ENCODE data around the gene CSRP1. TPM values are rescaled to one million over a fixed set of nuclear protein-coding genes. Genes with fewer than 3 reads are reported as not detected.
A peak's percentile ranks its signal among the peaks of the same experiment; 100 is the strongest.

Gene CSRP1
- total RNA-seq, 1 donor from 2014 or later = 948 TPM

DNA sequence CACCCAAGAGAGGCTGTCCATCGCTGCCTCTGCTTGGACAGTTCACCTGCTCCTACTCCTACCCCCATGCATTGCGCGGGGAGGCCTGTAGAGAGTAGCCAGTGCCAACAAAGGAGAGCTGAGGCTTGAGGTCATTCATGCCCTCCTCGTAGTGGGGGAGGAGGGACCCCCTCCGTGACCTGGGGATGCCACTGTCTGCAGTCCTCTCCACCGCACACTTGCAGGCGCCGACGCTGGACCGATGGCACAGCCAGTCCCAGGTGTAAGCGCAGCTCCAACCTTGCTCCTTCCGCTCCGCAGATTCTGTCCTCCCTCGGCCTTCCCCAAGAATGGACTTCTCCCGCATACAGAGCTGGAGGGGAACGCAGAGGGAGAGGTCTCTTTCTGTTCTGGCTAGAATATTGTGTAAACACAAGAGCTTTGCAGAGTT is 37.3 kb downstream of the CSRP1 start:
- peak overlapping the region; percentile 90 to 91 for H3K4me3 ChIP-seq
- peaks cover 0 to 20% of the 10 kb centered on the region in 2 donors for H3K4me1 ChIP-seq
- peak overlapping the region; percentile 95 to 97 for H3K27ac ChIP-seq
- H3K27me3 ChIP-seq = no peaks in the 10 kb centered on the region
- H3K36me3 ChIP-seq = peaks cover 13 to 14% of the 10 kb centered on the region in 2 donors
- TF ChIP-seq, protein P1, sequence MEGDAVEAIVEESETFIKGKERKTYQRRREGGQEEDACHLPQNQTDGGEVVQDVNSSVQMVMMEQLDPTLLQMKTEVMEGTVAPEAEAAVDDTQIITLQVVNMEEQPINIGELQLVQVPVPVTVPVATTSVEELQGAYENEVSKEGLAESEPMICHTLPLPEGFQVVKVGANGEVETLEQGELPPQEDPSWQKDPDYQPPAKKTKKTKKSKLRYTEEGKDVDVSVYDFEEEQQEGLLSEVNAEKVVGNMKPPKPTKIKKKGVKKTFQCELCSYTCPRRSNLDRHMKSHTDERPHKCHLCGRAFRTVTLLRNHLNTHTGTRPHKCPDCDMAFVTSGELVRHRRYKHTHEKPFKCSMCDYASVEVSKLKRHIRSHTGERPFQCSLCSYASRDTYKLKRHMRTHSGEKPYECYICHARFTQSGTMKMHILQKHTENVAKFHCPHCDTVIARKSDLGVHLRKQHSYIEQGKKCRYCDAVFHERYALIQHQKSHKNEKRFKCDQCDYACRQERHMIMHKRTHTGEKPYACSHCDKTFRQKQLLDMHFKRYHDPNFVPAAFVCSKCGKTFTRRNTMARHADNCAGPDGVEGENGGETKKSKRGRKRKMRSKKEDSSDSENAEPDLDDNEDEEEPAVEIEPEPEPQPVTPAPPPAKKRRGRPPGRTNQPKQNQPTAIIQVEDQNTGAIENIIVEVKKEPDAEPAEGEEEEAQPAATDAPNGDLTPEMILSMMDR (IDR thresholded peaks at IDR 0.05) = no peak
- DNase-seq (ENCODE audit: low spot score in 2 of 2) = no peak
- H3K9me3 ChIP-seq = no peaks in the 10 kb centered on the region
- intact Hi-C loops (cut with DNase I) = no loop called here

DNA sequence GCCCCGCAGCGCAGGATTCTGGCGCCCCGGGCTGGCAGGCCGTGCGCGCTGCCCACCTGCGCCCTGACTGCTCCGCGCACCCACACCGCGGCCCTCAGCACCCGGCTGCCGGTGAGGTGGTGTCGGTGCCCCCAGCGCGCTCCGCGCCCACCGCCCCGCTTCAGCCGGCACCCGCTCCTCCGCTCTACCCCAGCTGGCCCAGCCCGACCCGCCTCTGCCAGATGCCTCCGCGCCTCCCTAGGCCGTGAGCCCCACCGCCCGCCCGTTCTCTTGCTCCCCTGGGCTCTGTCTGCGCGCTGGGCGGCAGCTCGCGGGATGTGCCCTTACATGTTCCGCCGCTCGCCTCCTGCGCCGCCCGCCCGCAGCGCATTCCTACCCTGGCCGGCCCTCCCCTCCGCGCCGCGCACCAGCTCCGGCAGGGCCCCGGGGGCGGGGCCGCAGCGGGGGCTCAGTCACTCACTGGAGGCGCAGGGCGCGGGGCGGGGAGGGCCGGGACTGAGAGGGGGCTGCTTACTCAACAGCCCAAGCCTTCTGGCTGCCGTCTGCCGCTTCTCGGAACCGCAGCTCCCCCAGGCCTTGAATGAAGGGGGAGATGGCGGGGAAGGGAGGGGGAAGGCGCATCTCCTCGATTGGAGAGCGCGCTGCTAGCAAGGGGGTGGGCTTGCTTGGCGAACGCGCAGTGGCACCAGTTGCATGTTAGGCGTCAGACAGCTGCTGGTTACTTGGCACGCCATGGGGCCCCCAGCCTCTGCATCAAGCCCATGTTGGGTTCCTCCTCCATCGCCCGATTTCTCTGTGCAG is 37.9 kb downstream of the CSRP1 start, which contains the start of gene PHLDA3:
TSS of gene PHLDA3 (minus strand) at position 345 of the 801 bp plus-strand sequence. CDS start 402 bp downstream, outside the sequence.
- H3K27me3 ChIP-seq = no peaks in the 10 kb centered on the region
- DNase-seq (ENCODE audit: low spot score in 2 of 2) = peak; percentile 80 to 97
- peaks cover 16 to 20% of the 10 kb centered on the region in 2 donors for H3K36me3 ChIP-seq
- H3K4me3 ChIP-seq = peak within 1 kb of the TSS; percentile 90 to 91
- peak within 1 kb of the TSS; percentile 95 to 97 for H3K27ac ChIP-seq
- no peaks in the 10 kb centered on the region for H3K9me3 ChIP-seq
- H3K4me1 ChIP-seq = peaks cover 0 to 20% of the 10 kb centered on the region in 2 donors
- intact Hi-C loops (cut with DNase I) = no loop called here
- TF ChIP-seq, protein P1 (IDR thresholded peaks at IDR 0.05) = no peak

DNA sequence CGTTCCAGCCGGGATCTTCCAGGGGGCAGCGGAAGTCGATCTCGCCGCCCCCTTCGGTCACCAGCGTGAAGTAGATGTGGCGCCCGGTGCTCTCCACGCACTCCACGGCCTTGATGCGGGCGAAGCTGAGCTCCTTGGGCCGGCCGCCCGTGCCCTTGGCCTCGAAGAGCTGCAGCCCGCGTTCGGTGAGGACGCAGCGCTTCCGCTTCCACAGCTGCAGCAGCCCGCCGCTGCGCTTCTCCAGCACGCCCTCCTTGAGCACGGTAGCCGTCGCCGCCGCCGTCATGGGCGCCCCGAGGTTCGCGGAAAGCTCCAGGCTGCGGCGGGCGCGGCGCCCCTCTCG is 38.5 kb downstream of the CSRP1 start:
- intact Hi-C loops (cut with DNase I) = no loop called here
- peak overlapping the region; percentile 95 to 97 for H3K27ac ChIP-seq
- TF ChIP-seq, protein P1 (IDR thresholded peaks at IDR 0.05) = no peak
- no peak for DNase-seq (ENCODE audit: low spot score in 2 of 2)
- no peaks in the 10 kb centered on the region for H3K27me3 ChIP-seq
- peaks cover 16 to 22% of the 10 kb centered on the region in 2 donors for H3K36me3 ChIP-seq
- H3K9me3 ChIP-seq = no peaks in the 10 kb centered on the region
- H3K4me1 ChIP-seq = peaks cover 0 to 21% of the 10 kb centered on the region in 2 donors
- H3K4me3 ChIP-seq = peak overlapping the region; percentile 90 to 91

DNA sequence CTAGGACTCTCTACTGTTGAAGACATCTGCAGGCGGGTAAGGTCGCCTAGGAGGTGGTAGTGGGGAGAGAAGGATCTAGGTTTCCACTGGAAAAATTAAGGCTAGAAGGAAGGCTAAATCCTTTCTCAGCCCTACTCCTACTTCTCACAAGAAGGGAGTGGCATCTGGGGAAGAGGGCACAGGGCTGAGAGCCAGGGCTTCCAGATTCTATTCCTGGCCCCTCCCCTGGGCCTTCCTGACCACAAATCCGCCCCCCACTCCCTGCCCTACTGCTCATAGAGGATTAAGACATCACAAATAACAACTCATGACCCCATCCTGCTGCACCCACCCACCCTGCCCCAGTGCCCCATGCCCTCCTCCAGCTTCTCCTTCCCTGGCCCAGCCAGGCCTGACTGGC is 40.4 kb downstream of the CSRP1 start:
- no peaks in the 10 kb centered on the region for H3K9me3 ChIP-seq
- peaks cover 14 to 41% of the 10 kb centered on the region in 2 donors for H3K4me1 ChIP-seq
- H3K4me3 ChIP-seq = peak overlapping the region; percentile 90 to 91
- no peak for DNase-seq (ENCODE audit: low spot score in 2 of 2)
- no peaks in the 10 kb centered on the region for H3K27me3 ChIP-seq
- TF ChIP-seq, protein P1 (IDR thresholded peaks at IDR 0.05) = no peak
- H3K27ac ChIP-seq = peak overlapping the region; percentile 95 to 97
- peaks cover 16 to 22% of the 10 kb centered on the region in 2 donors for H3K36me3 ChIP-seq
- intact Hi-C loops (cut with DNase I) = no loop called here

DNA sequence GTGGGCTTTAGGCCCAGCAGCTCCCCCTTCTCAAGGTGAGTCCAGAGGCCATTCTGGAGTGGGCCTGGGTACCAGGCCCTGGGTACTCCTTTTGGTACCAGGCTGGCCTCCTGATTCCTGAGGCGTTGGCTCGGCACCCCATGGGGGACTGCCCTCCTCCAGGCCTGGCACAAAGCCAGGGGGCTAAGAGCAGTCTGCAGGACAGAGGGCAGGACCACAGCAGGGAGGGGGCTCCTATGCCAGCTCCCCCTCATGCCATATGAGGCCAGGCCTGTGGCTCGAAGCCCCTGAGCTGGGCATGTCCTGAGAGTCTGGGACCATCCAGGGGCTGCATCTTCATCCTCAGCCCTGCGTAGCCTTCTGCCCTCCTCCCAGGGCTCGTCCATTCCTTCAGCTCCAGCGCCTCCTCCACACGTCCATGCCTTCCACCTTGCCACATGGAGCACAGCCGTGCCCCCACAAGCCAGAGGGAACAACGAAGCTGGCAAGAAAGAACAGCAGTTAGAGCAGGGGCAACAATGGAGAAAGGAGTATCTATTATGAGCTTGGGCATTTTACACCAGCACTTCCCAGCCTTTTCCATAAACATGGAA is 41.1 kb downstream of the CSRP1 start:
- H3K4me3 ChIP-seq = peak overlapping the region; percentile 90 to 91
- peaks cover 16 to 22% of the 10 kb centered on the region in 2 donors for H3K36me3 ChIP-seq
- H3K4me1 ChIP-seq = peaks cover 18 to 44% of the 10 kb centered on the region in 2 donors
- H3K9me3 ChIP-seq = no peaks in the 10 kb centered on the region
- TF ChIP-seq, protein P1 (IDR thresholded peaks at IDR 0.05) = no peak
- intact Hi-C loops (cut with DNase I) = no loop called here
- no peak for DNase-seq (ENCODE audit: low spot score in 2 of 2)
- peak overlapping the region; percentile 95 to 97 for H3K27ac ChIP-seq
- H3K27me3 ChIP-seq = no peaks in the 10 kb centered on the region
